ENCODE measurements around the gene TENM3.

GRCh38 chr4:182604161-182604622, 361.0 kb downstream of the TENM3 start:
- TF ChIP-seq CTCF (IDR thresholded peaks at IDR 0.05; ENCODE audit: insufficient read depth, low read length, poor library complexity, severe bottlenecking), result no peak
- TF ChIP-seq EZH2phosphoT487 (conservative IDR thresholded peaks at IDR 0.05; ENCODE audit: low read length), result no peak
